ENCODE measurements around the gene IQGAP2.

Gene IQGAP2

DNA sequence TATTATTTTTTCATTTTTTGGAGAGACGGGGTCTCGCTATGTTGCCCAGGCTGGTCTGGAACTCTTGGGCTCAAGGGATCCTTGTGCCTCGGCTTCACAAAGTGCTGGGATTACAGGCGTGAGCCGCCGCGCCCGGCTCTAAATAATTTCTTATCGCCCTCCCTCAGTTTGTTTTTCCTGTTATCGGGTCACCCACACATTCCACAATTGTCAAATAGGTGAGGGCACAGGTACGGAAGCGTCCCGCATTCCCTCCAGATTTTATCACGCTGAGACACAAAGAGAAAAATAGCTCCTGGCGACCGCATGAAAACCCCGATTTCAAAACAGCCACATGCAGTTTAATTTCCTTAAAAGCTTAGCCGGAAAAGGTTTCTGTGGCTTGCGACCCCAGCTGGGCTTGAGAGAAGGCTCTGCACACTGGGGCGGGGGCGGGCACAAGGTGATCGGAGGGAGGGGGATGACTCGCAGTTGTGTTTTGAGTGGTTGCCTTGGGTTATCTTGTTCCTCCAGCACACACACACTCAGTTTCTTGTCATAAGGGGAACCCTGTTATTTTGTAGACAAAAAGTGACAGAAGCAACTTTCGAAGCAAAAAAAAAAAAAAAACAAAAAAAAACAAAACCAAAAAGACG is 717 bp upstream of the IQGAP2 start:
- Histone ChIP-seq H3K27me3 (replicated peaks) (peaks cover 29% of the 10 kb centered on the region), H3K27ac (no peak overlapping the region), H3K36me3 (replicated peaks) (no peaks in the 10 kb centered on the region), H3K4me3 (ENCODE audit: low read depth, low read length) (peak overlapping the region; percentile 60)
- DNase-seq = no peak
- TF ChIP-seq, protein P1, sequence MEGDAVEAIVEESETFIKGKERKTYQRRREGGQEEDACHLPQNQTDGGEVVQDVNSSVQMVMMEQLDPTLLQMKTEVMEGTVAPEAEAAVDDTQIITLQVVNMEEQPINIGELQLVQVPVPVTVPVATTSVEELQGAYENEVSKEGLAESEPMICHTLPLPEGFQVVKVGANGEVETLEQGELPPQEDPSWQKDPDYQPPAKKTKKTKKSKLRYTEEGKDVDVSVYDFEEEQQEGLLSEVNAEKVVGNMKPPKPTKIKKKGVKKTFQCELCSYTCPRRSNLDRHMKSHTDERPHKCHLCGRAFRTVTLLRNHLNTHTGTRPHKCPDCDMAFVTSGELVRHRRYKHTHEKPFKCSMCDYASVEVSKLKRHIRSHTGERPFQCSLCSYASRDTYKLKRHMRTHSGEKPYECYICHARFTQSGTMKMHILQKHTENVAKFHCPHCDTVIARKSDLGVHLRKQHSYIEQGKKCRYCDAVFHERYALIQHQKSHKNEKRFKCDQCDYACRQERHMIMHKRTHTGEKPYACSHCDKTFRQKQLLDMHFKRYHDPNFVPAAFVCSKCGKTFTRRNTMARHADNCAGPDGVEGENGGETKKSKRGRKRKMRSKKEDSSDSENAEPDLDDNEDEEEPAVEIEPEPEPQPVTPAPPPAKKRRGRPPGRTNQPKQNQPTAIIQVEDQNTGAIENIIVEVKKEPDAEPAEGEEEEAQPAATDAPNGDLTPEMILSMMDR (IDR thresholded peaks at IDR 0.05; ENCODE audit: low read depth, low read length, missing control alignments) = no peak
- in situ Hi-C loops (cut with HindIII; ENCODE audit: low pct_ligation_motif_present, low sequenced_read_pairs) = no loop called here

DNA sequence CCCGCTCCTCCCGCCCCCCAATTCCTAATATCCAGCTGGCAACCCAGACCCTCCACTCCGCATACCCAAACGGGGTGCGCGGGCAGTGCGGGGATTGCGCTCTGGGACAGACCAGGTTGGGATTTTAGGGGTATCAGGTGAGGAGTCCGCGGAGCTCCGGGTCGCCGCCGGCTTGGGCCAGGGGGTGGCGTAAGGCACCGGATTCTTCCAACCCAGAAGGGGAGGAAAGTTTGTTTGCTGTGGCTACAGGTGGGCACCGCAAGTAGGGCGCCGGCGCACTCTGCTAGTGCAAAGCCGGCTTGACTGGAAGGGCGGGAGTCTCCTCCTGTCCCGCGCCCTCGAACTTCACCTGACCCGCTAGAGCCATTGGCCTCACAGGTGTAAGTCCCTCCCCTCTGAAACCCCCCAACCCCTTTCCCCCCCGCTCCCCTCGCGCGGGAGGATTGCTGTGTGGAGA is 709 bp downstream of the IQGAP2 start:
- no peaks in the 10 kb centered on the region for H3K36me3 ChIP-seq (replicated peaks)
- TF ChIP-seq, protein P1 (IDR thresholded peaks at IDR 0.05; ENCODE audit: low read depth, low read length, missing control alignments) = peak; percentile 17
- peaks cover 29% of the 10 kb centered on the region for H3K27me3 ChIP-seq (replicated peaks)
- DNase-seq = no peak
- H3K4me3 ChIP-seq (ENCODE audit: low read depth, low read length) = peak overlapping the region; percentile 60
- H3K27ac ChIP-seq = no peak overlapping the region
- in situ Hi-C loops (cut with HindIII; ENCODE audit: low pct_ligation_motif_present, low sequenced_read_pairs) = no loop called here

DNA sequence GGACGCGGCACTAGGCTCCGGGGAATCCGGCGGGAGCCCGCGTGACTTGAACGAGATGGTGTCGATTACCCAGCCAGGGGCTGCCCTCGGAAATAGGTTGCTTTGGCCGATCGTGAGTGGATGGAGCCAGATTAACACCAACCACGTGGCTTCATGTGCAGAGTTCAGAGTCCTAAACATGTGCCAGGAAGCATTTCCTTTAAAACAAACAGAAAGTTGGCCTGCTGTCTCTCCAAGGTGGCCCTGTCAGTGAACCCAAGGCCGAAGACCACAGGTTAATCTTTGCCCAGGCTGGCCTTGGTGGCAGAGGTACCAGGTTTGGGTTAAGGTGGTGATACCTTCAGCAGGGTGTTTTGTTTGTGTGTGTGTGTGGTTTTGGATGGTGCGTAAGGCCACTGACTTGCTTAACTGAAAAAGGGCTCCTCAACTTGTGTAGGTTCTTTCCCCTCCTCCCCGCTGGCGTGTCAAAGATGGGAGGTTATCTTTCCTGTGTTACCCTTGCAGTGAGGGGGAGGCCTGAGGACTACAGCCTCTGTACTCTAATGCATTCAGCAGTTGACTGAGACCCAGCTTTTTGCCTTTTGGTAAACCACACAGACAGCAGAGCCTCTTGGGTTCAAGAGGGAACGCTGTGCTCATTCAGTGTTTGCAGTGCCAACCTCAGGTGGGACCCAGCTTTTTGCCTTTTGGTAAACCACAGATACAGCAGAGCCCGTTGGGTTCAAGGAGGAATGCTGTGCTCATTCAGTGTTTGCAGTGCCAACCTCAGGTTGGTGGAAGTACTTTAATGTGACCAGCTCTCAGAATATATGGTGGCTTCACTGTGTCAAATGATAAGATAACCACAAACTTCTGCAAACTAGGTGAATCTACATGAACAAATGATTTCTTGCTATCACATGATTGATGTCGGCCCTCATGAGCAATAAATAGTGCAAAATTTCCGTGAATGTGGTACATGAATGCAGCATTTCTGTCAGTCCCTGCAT is 1.4 kb downstream of the IQGAP2 start:
- Histone ChIP-seq H3K4me3 (ENCODE audit: low read depth, low read length) (no peak overlapping the region), H3K27me3 (replicated peaks) (peaks cover 29% of the 10 kb centered on the region), H3K36me3 (replicated peaks) (no peaks in the 10 kb centered on the region), H3K27ac (no peak overlapping the region)
- in situ Hi-C loops (cut with HindIII; ENCODE audit: low pct_ligation_motif_present, low sequenced_read_pairs) = no loop called here
- DNase-seq = no peak
- TF ChIP-seq, protein P1 (IDR thresholded peaks at IDR 0.05; ENCODE audit: low read depth, low read length, missing control alignments) = no peak

DNA sequence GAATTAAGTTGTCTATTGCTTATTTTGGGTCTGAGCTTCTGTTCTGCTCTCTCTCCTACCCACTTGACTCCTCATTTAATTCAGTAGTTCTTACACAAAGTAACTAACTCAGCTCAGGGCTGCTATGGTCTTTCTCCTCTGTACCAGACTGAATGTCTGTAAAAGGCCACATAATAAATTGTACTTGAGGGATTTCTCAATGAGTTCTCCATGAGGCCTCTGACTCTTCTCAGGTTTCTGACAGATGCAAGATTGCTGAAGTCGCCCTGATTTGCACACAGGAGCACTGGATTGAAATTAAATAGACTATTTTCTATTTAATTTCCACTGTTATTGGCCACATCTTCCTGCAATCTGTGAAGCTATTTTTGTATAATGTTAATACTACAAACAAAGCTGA is 2.9 kb downstream of the IQGAP2 start:
- no peak overlapping the region for H3K4me3 ChIP-seq (ENCODE audit: low read depth, low read length)
- peaks cover 25% of the 10 kb centered on the region for H3K27me3 ChIP-seq (replicated peaks)
- H3K36me3 ChIP-seq (replicated peaks) = no peaks in the 10 kb centered on the region
- in situ Hi-C loops (cut with HindIII; ENCODE audit: low pct_ligation_motif_present, low sequenced_read_pairs) = no loop called here
- TF ChIP-seq, protein P1 (IDR thresholded peaks at IDR 0.05; ENCODE audit: low read depth, low read length, missing control alignments) = no peak
- no peak overlapping the region for H3K27ac ChIP-seq
- DNase-seq = no peak

DNA sequence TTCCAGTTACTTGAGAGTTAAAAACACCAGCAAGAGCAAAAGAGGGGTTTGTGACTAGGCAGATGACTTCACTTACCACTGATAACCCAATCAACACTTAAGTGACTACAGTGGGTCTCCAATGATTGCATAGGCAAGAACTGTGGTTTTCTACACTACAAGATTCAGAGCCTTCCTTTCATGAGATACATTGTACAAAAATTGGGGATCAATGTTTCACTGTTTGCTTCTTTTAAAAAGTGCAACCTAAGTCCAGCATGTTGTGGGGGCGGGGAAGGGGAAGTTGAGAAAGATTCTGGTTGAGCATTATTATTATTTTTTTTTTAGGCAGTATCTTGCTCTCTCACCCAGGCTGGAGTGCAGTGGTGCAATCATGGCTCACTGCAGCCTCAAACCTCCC is 3.6 kb downstream of the IQGAP2 start:
- in situ Hi-C loops (cut with HindIII; ENCODE audit: low pct_ligation_motif_present, low sequenced_read_pairs) = no loop called here
- no peak overlapping the region for H3K4me3 ChIP-seq (ENCODE audit: low read depth, low read length)
- no peak overlapping the region for H3K27ac ChIP-seq
- H3K36me3 ChIP-seq (replicated peaks) = no peaks in the 10 kb centered on the region
- H3K27me3 ChIP-seq (replicated peaks) = peaks cover 25% of the 10 kb centered on the region
- TF ChIP-seq, protein P1 (IDR thresholded peaks at IDR 0.05; ENCODE audit: low read depth, low read length, missing control alignments) = no peak
- no peak for DNase-seq

Data from brain microvascular endothelial cell (primary cell).